H1 (cell line): ENCODE data around the gene EIF4EBP2. TPM values are rescaled to one million over a fixed set of nuclear protein-coding genes. Genes with fewer than 3 reads are reported as not detected.

Source experiments
- CTCF ChIA-PET: fragments of 300-600 bp; sonication (Branson Sonifier 250); formaldehyde crosslinking; loops from one replicate; lab custom pipeline; 2021; ENCODE audit not compliant: partially characterized antibody; lab: Charles Lee
- POLR2A ChIA-PET: fragments of 300-600 bp; sonication (Branson Sonifier 250); formaldehyde crosslinking; loops from one replicate; lab custom pipeline; 2021; ENCODE audit warnings: inconsistent platforms; ENCODE audit not compliant: partially characterized antibody; lab: Charles Lee
- DNase-seq, 2 experiments: peaks; one replicate each; pipeline versions ENCODE4 v3.0.0 to v3.0.0-alpha.2; 2010 to 2022; ENCODE audit warnings: low spot score in 2 of 2, low read depth in 1 of 2, mixed read lengths in 1 of 2
- FAIRE-seq: peaks from 2 replicates; lab custom pipeline; 2011; peaks lifted over from hg19 to GRCh38; lab: Jason Lieb, UNC
- H2AFZ ChIP-seq: 2 replicates; pipeline ENCODE4 v1.8.1; 2012; ENCODE audit warnings: low read length, inconsistent platforms
- H2AK5ac ChIP-seq: 2 replicates; pipeline ENCODE4 v1.6.1; 2013; ENCODE audit warnings: low read depth, low read length
- H2BK120ac ChIP-seq: replicated peaks from 2 replicates; pipeline ENCODE3; 2013; ENCODE audit warnings: low read depth, low read length, inconsistent platforms
- H2BK12ac ChIP-seq: 2 replicates; pipeline ENCODE4 v1.6.1; 2013; ENCODE audit warnings: low read depth, low read length
- H2BK15ac ChIP-seq: 2 replicates; pipeline ENCODE4 v1.6.1; 2013; ENCODE audit warnings: low read length
- H2BK20ac ChIP-seq: 2 replicates; pipeline ENCODE4 v1.6.1; 2013; ENCODE audit warnings: low read length
- H2BK5ac ChIP-seq: 2 replicates; pipeline ENCODE4 v1.6.1; 2013; ENCODE audit warnings: low read depth, low read length
- H3K14ac ChIP-seq: 2 replicates; pipeline ENCODE4 v1.6.1; 2013; ENCODE audit warnings: inconsistent platforms; ENCODE audit not compliant: insufficient read length
- H3K18ac ChIP-seq: 2 replicates; pipeline ENCODE4 v1.6.1; 2013; ENCODE audit warnings: low read length; ENCODE audit errors: extremely low read depth
- H3K23ac ChIP-seq: 2 replicates; pipeline ENCODE4 v1.6.1; 2013; ENCODE audit warnings: inconsistent platforms; ENCODE audit not compliant: insufficient read length
- H3K23me2 ChIP-seq: 2 replicates; pipeline ENCODE4 v1.6.1; 2013; ENCODE audit warnings: low read depth, low read length
- H3K27ac ChIP-seq: 2 replicates; pipeline ENCODE4 v1.6.1; 2011; ENCODE audit warnings: low read depth, low read length, inconsistent platforms
- H3K27me3 ChIP-seq, 4 experiments: replicated peaks in 1 of 4; 1 replicate in 1 of 4; 2 replicates in 3 of 4; pipeline versions ENCODE4 v1.6.1 to v1.8.1; 2011 to 2013; ENCODE audit warnings: low read length in 3 of 4, mild to moderate bottlenecking in 3 of 4, inconsistent platforms in 2 of 4, mixed read lengths in 2 of 4, moderate library complexity in 1 of 4; ENCODE audit not compliant: control insufficient read depth in 3 of 4, insufficient read depth in 3 of 4; ENCODE audit errors: extremely low read depth in 1 of 4
- H3K36me3 ChIP-seq, 4 experiments: 2 replicates each; pipeline versions ENCODE4 v1.6.1 to v1.8.1; 2011 to 2013; ENCODE audit warnings: mild to moderate bottlenecking in 4 of 4, low read length in 3 of 4, moderate library complexity in 2 of 4, control low read depth in 1 of 4, inconsistent platforms in 1 of 4; ENCODE audit not compliant: insufficient read depth in 4 of 4, control insufficient read depth in 2 of 4
- H3K4ac ChIP-seq: replicated peaks from 2 replicates; pipeline ENCODE3; 2013; ENCODE audit warnings: low read length, low read depth, mixed read lengths, inconsistent platforms; ENCODE audit not compliant: insufficient read length
- H3K4me1 ChIP-seq, 4 experiments: replicated peaks in 1 of 4; 1 replicate in 1 of 4; 2 replicates in 3 of 4; pipeline versions ENCODE4 v1.6.1 to v1.8.1; 2011 to 2013; ENCODE audit warnings: low read length in 3 of 4, inconsistent platforms in 2 of 4, mixed read lengths in 1 of 4; ENCODE audit not compliant: insufficient read depth in 4 of 4, control insufficient read depth in 3 of 4
- H3K4me2 ChIP-seq, 2 experiments: 2 replicates each; pipeline versions ENCODE4 v1.6.1 to v1.8.1; 2011 to 2013; ENCODE audit warnings: low read depth in 2 of 2, low read length in 2 of 2, control low read depth in 1 of 2, inconsistent platforms in 1 of 2, mild to moderate bottlenecking in 1 of 2; ENCODE audit not compliant: insufficient read depth in 1 of 2
- H3K4me3 ChIP-seq, 4 experiments: fragments of 200-600, 300-600 bp in 1 of 4; sonication (generic), shearing (Covaris generic), sonication (Bioruptor Twin) in 1 of 4; 2 replicates each; pipeline versions ENCODE4 v1.5.1 to v1.8.1; 2011 to 2016; ENCODE audit warnings: low read length in 4 of 4, low read depth in 3 of 4, control low read depth in 2 of 4, inconsistent platforms in 2 of 4, mild to moderate bottlenecking in 2 of 4, mixed read lengths in 1 of 4, moderate library complexity in 1 of 4; ENCODE audit not compliant: insufficient read depth in 2 of 4; ENCODE audit errors: extremely low read depth in 1 of 4
- H3K56ac ChIP-seq: replicated peaks from 2 replicates; pipeline ENCODE3; 2013; ENCODE audit warnings: low read depth, mild to moderate bottlenecking, mixed read lengths, low read length, inconsistent platforms; ENCODE audit not compliant: insufficient read length
- H3K79me1 ChIP-seq: 2 replicates; pipeline ENCODE4 v1.6.1; 2013; ENCODE audit warnings: low read depth, low read length, control low read depth
- H3K79me2 ChIP-seq, 2 experiments: 2 replicates each; pipeline versions ENCODE4 v1.6.1 to v1.8.1; 2012 to 2013; ENCODE audit warnings: low read length in 2 of 2, mild to moderate bottlenecking in 2 of 2, inconsistent platforms in 1 of 2; ENCODE audit not compliant: insufficient read depth in 2 of 2, control insufficient read depth in 1 of 2
- H3K9ac ChIP-seq, 4 experiments: replicated peaks in 1 of 4; 1 replicate in 1 of 4; 2 replicates in 3 of 4; pipeline versions ENCODE4 v1.6.1 to v1.8.1; 2011 to 2013; ENCODE audit warnings: low read depth in 3 of 4, low read length in 3 of 4, control low read depth in 2 of 4, mild to moderate bottlenecking in 2 of 4, moderate library complexity in 2 of 4, inconsistent platforms in 1 of 4; ENCODE audit errors: extremely low read depth in 1 of 4
- H3K9me3 ChIP-seq, 2 experiments: 2 replicates each; pipeline versions ENCODE4 v1.6.1 to v1.8.1; 2012 to 2013; ENCODE audit warnings: mild to moderate bottlenecking in 2 of 2, moderate library complexity in 2 of 2, control low read depth in 1 of 2, inconsistent platforms in 1 of 2, low read depth in 1 of 2, low read length in 1 of 2, mixed read lengths in 1 of 2; ENCODE audit not compliant: insufficient read depth in 2 of 2
- H4K20me1 ChIP-seq, 2 experiments: replicated peaks in 1 of 2; 2 replicates each; pipeline versions ENCODE3 to v1.8.1; 2011 to 2013; ENCODE audit warnings: inconsistent platforms in 2 of 2, low read length in 2 of 2, mild to moderate bottlenecking in 1 of 2; ENCODE audit not compliant: insufficient read depth in 2 of 2, control insufficient read depth in 1 of 2
- H4K5ac ChIP-seq: 2 replicates; pipeline ENCODE4 v1.6.1; 2013; ENCODE audit warnings: low read length, low read depth, mixed read lengths, inconsistent platforms; ENCODE audit not compliant: insufficient read length
- H4K8ac ChIP-seq: 2 replicates; pipeline ENCODE4 v1.8.0; 2013; ENCODE audit warnings: mild to moderate bottlenecking, moderate library complexity, low read length, inconsistent platforms; ENCODE audit not compliant: insufficient read depth; ENCODE audit errors: extremely low read depth
- H4K91ac ChIP-seq: replicated peaks from 2 replicates; pipeline ENCODE3; 2013; ENCODE audit warnings: low read length, mixed read lengths, inconsistent platforms; ENCODE audit not compliant: insufficient read length
- ASH2L ChIP-seq: fragments of 200-600, 300-600 bp; sonication (generic); IDR thresholded peaks from one replicate; pipeline ENCODE4 v1.7.1; 2017; ENCODE audit warnings: low read length
- BRCA1 ChIP-seq: IDR thresholded peaks from 2 replicates; pipeline ENCODE4 v1.6.1; 2012; ENCODE audit warnings: low read depth, low read length, improper control_type of control experiment
- CBX8 ChIP-seq: fragments of 300-800, 300-1000 bp; sonication (generic); IDR thresholded peaks from 2 replicates; pipeline ENCODE4 v1.7.1; 2016; ENCODE audit warnings: low read depth, low read length, borderline replicate concordance
- CHD2 ChIP-seq: IDR thresholded peaks from 2 replicates; pipeline ENCODE4 v1.6.1; 2012; ENCODE audit warnings: low read length, improper control_type of control experiment
- CREB1 ChIP-seq: IDR thresholded peaks from 2 replicates; pipeline ENCODE4 v1.6.1; 2012; ENCODE audit warnings: inconsistent platforms
- CTBP2 ChIP-seq: IDR thresholded peaks from 2 replicates; pipeline ENCODE4 v1.7.0; 2011; ENCODE audit warnings: borderline replicate concordance, mild to moderate bottlenecking, moderate library complexity, mixed read lengths, low read length; ENCODE audit not compliant: insufficient read depth, insufficient read length
- E2F6 ChIP-seq: IDR thresholded peaks from 2 replicates; pipeline ENCODE4 v1.6.1; 2012; ENCODE audit warnings: inconsistent platforms
- GABPA ChIP-seq: IDR thresholded peaks from 2 replicates; pipeline ENCODE4 v1.6.1; 2011; ENCODE audit warnings: mild to moderate bottlenecking, low read length, moderate library complexity, borderline replicate concordance; ENCODE audit not compliant: insufficient read depth
- HDAC6 ChIP-seq: IDR thresholded peaks from one replicate; pipeline ENCODE4 v1.7.1; 2012; ENCODE audit warnings: low read depth, mild to moderate bottlenecking, inconsistent platforms, low read length, moderate library complexity
- PHF8 ChIP-seq: fragments of 200-600 bp; sonication (generic); conservative IDR thresholded peaks from 2 replicates; pipeline ENCODE4 v1.7.1; 2012; ENCODE audit warnings: low read depth, mild to moderate bottlenecking, inconsistent platforms, low read length, moderate library complexity
- SP1 ChIP-seq: IDR thresholded peaks from 2 replicates; pipeline ENCODE4 v1.6.1; 2011; ENCODE audit warnings: low read depth, low read length
- YY1 ChIP-seq: IDR thresholded peaks from 2 replicates; pipeline ENCODE4 v1.6.1; 2011; ENCODE audit warnings: low read depth, mild to moderate bottlenecking, low read length
- WGBS, 2 experiments: shearing (Covaris generic) in 1 of 2; methylation state at CpG; one replicate each; pipeline versions ENCODE4 v1.1.6 to v1.1.7; 2013 to 2015; ENCODE audit warnings: low lambda C conversion rate in 2 of 2, mixed read lengths in 2 of 2, inconsistent platforms in 1 of 2, low coverage in 1 of 2, missing lambda C conversion rate in 1 of 2; ENCODE audit not compliant: insufficient replicate concordance in 2 of 2, insufficient coverage in 1 of 2, insufficient read length in 1 of 2; ENCODE audit errors: extremely low coverage in 1 of 2, missing lambda C conversion rate in 1 of 2; 5-methylcytosine and 5-hydroxymethylcytosine counted together
- polyA plus RNA-seq, 7 experiments: library from polyadenylated mRNA; depleted of rRNA in 3 of 7; stranded (reverse) in 5 of 7; unstranded in 2 of 7; fragments of >200 nt in 5 of 7; fragments of 200-250 nt in 2 of 7; gene quantifications; 1 replicate in 5 of 7; 2 replicates in 1 of 7; 4 replicates in 1 of 7; pipeline versions ENCODE4 v1.2.1 to v1.2.3, GENCODE V29; 2011 to 2013; ENCODE audit warnings: missing spikeins in 2 of 7, mixed read lengths in 2 of 7
- total RNA-seq: library from RNA; stranded (reverse); fragmentation: NEBNext Ultra II Directional; extraction: Animal tissue kit (Norgen Biotek cat#: 25700); gene quantifications from 2 replicates; pipeline ENCODE4 v1.2.1, GENCODE V29; 2021

Gene EIF4EBP2
- total and polyA plus RNA-seq, 2 of the 8 experiments (the other 6 are each of a cell fraction or from before 2014, with no cell fraction given), result 55.3 to 144 TPM

- Histone ChIP-seq H2BK5ac (no peak overlapping the region), H3K23ac (no peak overlapping the region), H3K4me1 (peaks cover 0 to 2% (median 0%) of the 10 kb centered on the region in 4 experiments; a peak in 3 of 7 replicates), H4K5ac (no peak overlapping the region), H3K14ac (no peak overlapping the region), H3K27me3 (no peaks in the 10 kb centered on the region), H3K4me3 (no peak overlapping the region), H4K91ac (no peak overlapping the region), H3K56ac (no peak overlapping the region), H3K27ac (no peak overlapping the region), H2BK15ac (no peak overlapping the region), H3K18ac (no peak overlapping the region), H4K20me1 (peaks cover 2 to 6% of the 10 kb centered on the region in 2 experiments), H3K9ac (no peak overlapping the region), H3K23me2 (no peaks in the 10 kb centered on the region), H2BK120ac (no peak overlapping the region), H3K4ac (no peak overlapping the region), H4K8ac (no peak overlapping the region), H2BK20ac (no peak overlapping the region), H3K36me3 (peaks cover 6 to 77% (median 32%) of the 10 kb centered on the region in 4 experiments; a peak in 7 of 8 replicates), H2BK12ac (no peak overlapping the region), H3K4me2 (no peak overlapping the region), H2AK5ac (no peak overlapping the region), H2AFZ (no peak overlapping the region), H3K9me3 (no peaks in the 10 kb centered on the region), H3K79me1 (peaks cover 3% of the 10 kb centered on the region; the same call in 1 of the 2 replicates), H3K79me2 (no peaks in the 10 kb centered on the region)
- ChIA-PET POLR2A (interaction anchor here (0.6 to 2.8 kb wide), 7 partner anchors 9 to 25 kb away, joined by 3 to 14 read pairs (median 6); partner anchors contain the start of gene NODAL), CTCF (interaction anchor here (1.0 to 2.1 kb wide), 5 partner anchors 11 to 52 kb away, joined by 3 to 9 read pairs (median 3); no protein-coding TSS in a partner anchor)
- DNase-seq (no peak), FAIRE-seq (no peak)
- 79% methylated on average over 3 of the region's 3 CpGs; no CpG with 5 or more reads in 1 of the 2 experiments for WGBS, 2 experiments
- TF ChIP-seq HDAC6 (no peak), SP1 (no peak), PHF8 (no peak), CTBP2 (no peak), E2F6 (no peak), CREB1 (no peak), ASH2L (no peak), CHD2 (no peak), BRCA1 (no peak), CBX8 (no peak), GABPA (no peak), YY1 (no peak)
Measured at GRCh38 chr10:70426823-70427222, 22.9 kb downstream of the EIF4EBP2 start.
